ENCODE data around the gene SENP2.
"Not testable (repeated sequence)": the region's sequence is repeated elsewhere in the genome, so short reads cannot be mapped to it uniquely, and the experiment has no call there.

Gene SENP2

GRCh38 chr3:185625784-185626183 is 39.7 kb downstream of the SENP2 start:
- no peak for FAIRE-seq

GRCh38 chr3:185629554-185630181 is 43.6 kb downstream of the SENP2 start:
- DNase-seq (ENCODE audit: insufficient read length, low spot score) (no peak), FAIRE-seq (peak; percentile 20)
- no peak for TF ChIP-seq POLR2A (IDR thresholded peaks at IDR 0.05; ENCODE audit: low read depth, low read length)

More at GRCh38 chr3:185625784-185626183, 39.7 kb downstream of the SENP2 start:
- DNase-seq (ENCODE audit: insufficient read length, low spot score) = no peak
- no peak for TF ChIP-seq POLR2A (IDR thresholded peaks at IDR 0.05; ENCODE audit: low read depth, low read length)

GRCh38 chr3:185630182-185630622 is 44.1 kb downstream of the SENP2 start:
- no peak for DNase-seq (ENCODE audit: insufficient read length, low spot score)
- no peak for TF ChIP-seq POLR2A (IDR thresholded peaks at IDR 0.05; ENCODE audit: low read depth, low read length)
- FAIRE-seq = peak; percentile 73

- DNase-seq (ENCODE audit: insufficient read length, low spot score) = no peak
Measured at GRCh38 chr3:185631108-185631507, 45.0 kb downstream of the SENP2 start.

GRCh38 chr3:185631508-185632206 is 45.6 kb downstream of the SENP2 start:
- DNase-seq (ENCODE audit: insufficient read length, low spot score) (no peak), FAIRE-seq (peak; percentile 41)
- TF ChIP-seq POLR2A (IDR thresholded peaks at IDR 0.05; ENCODE audit: low read depth, low read length) = no peak

More at GRCh38 chr3:185631108-185631507, 45.0 kb downstream of the SENP2 start:
- no peak for TF ChIP-seq POLR2A (IDR thresholded peaks at IDR 0.05; ENCODE audit: low read depth, low read length)
- FAIRE-seq = peak; percentile 71

GRCh38 chr3:185632996-185633395 is 46.9 kb downstream of the SENP2 start:
- no peak for FAIRE-seq
- no peak for DNase-seq (ENCODE audit: insufficient read length, low spot score)
- no peak for TF ChIP-seq POLR2A (IDR thresholded peaks at IDR 0.05; ENCODE audit: low read depth, low read length)

- DNase-seq (ENCODE audit: insufficient read length, low spot score) (no peak), FAIRE-seq (no peak)
- no peak for TF ChIP-seq POLR2A (IDR thresholded peaks at IDR 0.05; ENCODE audit: low read depth, low read length)
Measured at GRCh38 chr3:185637388-185637787, 51.3 kb downstream of the SENP2 start.

GRCh38 chr3:185638651-185639050 is 52.6 kb downstream of the SENP2 start:
- not testable (repeated sequence) for DNase-seq (ENCODE audit: insufficient read length, low spot score); FAIRE-seq

- FAIRE-seq = no peak
- no peak for DNase-seq (ENCODE audit: insufficient read length, low spot score)
Measured at GRCh38 chr3:185639632-185640206, 53.6 kb downstream of the SENP2 start.

GRCh38 chr3:185640308-185640707 is 54.2 kb downstream of the SENP2 start:
- FAIRE-seq = no peak
- no peak for DNase-seq (ENCODE audit: insufficient read length, low spot score)
- TF ChIP-seq POLR2A (IDR thresholded peaks at IDR 0.05; ENCODE audit: low read depth, low read length) = no peak

More at GRCh38 chr3:185639632-185640206, 53.6 kb downstream of the SENP2 start:
- no peak for TF ChIP-seq POLR2A (IDR thresholded peaks at IDR 0.05; ENCODE audit: low read depth, low read length)

- not testable (repeated sequence) for FAIRE-seq; DNase-seq (ENCODE audit: insufficient read length, low spot score)
Measured at GRCh38 chr3:185645191-185645590, 59.1 kb downstream of the SENP2 start.

- FAIRE-seq = no peak
- DNase-seq (ENCODE audit: insufficient read length, low spot score) = no peak
- no peak for TF ChIP-seq POLR2A (IDR thresholded peaks at IDR 0.05; ENCODE audit: low read depth, low read length)
Measured at GRCh38 chr3:185645596-185646381, 59.7 kb downstream of the SENP2 start.

- no peak for TF ChIP-seq POLR2A (IDR thresholded peaks at IDR 0.05; ENCODE audit: low read depth, low read length)
- no peak for FAIRE-seq
Measured at GRCh38 chr3:185646382-185647133, 60.5 kb downstream of the SENP2 start.

More at GRCh38 chr3:185646382-185647133, 60.5 kb downstream of the SENP2 start:
- DNase-seq (ENCODE audit: insufficient read length, low spot score) = no peak

Data from H54 (cell line).